B cell (primary cell): ENCODE measurements around the gene CPNE5. TPM values are rescaled to one million over a fixed set of nuclear protein-coding genes. Genes with fewer than 3 reads are reported as not detected.

Experiments
- ATAC-seq: fragments of 200-7000 bp; cut with Tn5 transposase; one replicate; pipeline ENCODE4 v1.10.0; 2021; ENCODE audit warnings: low read depth, mild to moderate bottlenecking, moderate number of reproducible peaks, moderate library complexity
- CTCF ChIA-PET: fragments of 350-600 bp; sonication (Branson Sonifier 250); formaldehyde crosslinking; loops from one replicate; lab custom pipeline; 2021; ENCODE audit warnings: antibody characterized with exemption, inconsistent platforms; lab: Charles Lee
- POLR2A ChIA-PET: fragments of 350-600 bp; sonication (Branson Sonifier 250); formaldehyde crosslinking; loops from one replicate; lab custom pipeline; 2021; ENCODE audit warnings: antibody characterized with exemption; lab: Charles Lee
- DNase-seq: peaks from one replicate; pipeline ENCODE4 v3.0.0; 2013
- H2AFZ ChIP-seq: 2 replicates; pipeline ENCODE4 v1.6.1; 2012; ENCODE audit warnings: mild to moderate bottlenecking, low read depth, low read length; ENCODE audit not compliant: insufficient read depth, poor library complexity, severe bottlenecking
- H3K27ac ChIP-seq, 2 donors: 1 replicate in 1 of 2; 2 replicates in 1 of 2; pipeline ENCODE4 v1.5.1; 2012 to 2013; ENCODE audit warnings: low read length in 2 of 2, mild to moderate bottlenecking in 2 of 2, moderate library complexity in 1 of 2
- H3K27me3 ChIP-seq, 4 experiments: fragments of 200-600 bp in 1 of 4; sonication (generic) in 1 of 4; replicated peaks in 1 of 4; 1 replicate in 2 of 4; 2 replicates in 2 of 4; pipeline versions ENCODE4 v1.6.1 to v1.7.0; 2013 to 2016; ENCODE audit warnings: low read length in 3 of 4, mild to moderate bottlenecking in 2 of 4, mixed read lengths in 1 of 4, moderate library complexity in 1 of 4; ENCODE audit not compliant: insufficient read depth in 4 of 4, control insufficient read depth in 3 of 4; ENCODE audit errors: control extremely low read depth in 1 of 4
- H3K36me3 ChIP-seq, 2 experiments: replicated peaks in 1 of 2; 1 replicate in 1 of 2; 2 replicates in 1 of 2; pipeline versions ENCODE4 v1.6.1 to v1.7.1; 2013; ENCODE audit warnings: low read length in 1 of 2; ENCODE audit not compliant: insufficient read depth in 2 of 2, control insufficient read depth in 1 of 2; ENCODE audit errors: control extremely low read depth in 1 of 2, extremely low read depth in 1 of 2
- H3K4me1 ChIP-seq, 2 donors: fragments of 200-600 bp in 1 of 2; sonication (generic) in 1 of 2; 1 replicate in 1 of 2; 2 replicates in 1 of 2; pipeline versions ENCODE4 v1.5.1 to v1.6.1; 2013 to 2017; ENCODE audit warnings: low read length in 2 of 2; ENCODE audit not compliant: control insufficient read depth in 2 of 2, insufficient read depth in 2 of 2
- H3K4me2 ChIP-seq: replicated peaks from 2 replicates; pipeline ENCODE3; 2012; ENCODE audit warnings: mild to moderate bottlenecking, low read depth, low read length; ENCODE audit not compliant: poor library complexity, severe bottlenecking
- H3K4me3 ChIP-seq, 5 experiments: fragments of 200-600 bp in 1 of 5; sonication (generic) in 1 of 5; 1 replicate in 3 of 5; 2 replicates in 2 of 5; pipeline versions ENCODE4 v1.5.1 to v1.7.0; 2011 to 2016; ENCODE audit warnings: low read length in 4 of 5, mild to moderate bottlenecking in 4 of 5, low read depth in 2 of 5, control low read depth in 1 of 5, moderate library complexity in 1 of 5; ENCODE audit not compliant: insufficient read depth in 1 of 5; ENCODE audit errors: control extremely low read depth in 1 of 5, extremely low read depth in 1 of 5
- H3K79me2 ChIP-seq: fragments of 200-600 bp; sonication (generic); one replicate; pipeline ENCODE4 v1.6.0; 2016; ENCODE audit warnings: low read length; ENCODE audit not compliant: control insufficient read depth, insufficient read depth
- H3K9ac ChIP-seq: fragments of 200-600 bp; sonication (generic); 2 replicates; pipeline ENCODE4 v1.6.1; 2017; ENCODE audit warnings: mild to moderate bottlenecking, low read length, moderate library complexity
- H3K9me3 ChIP-seq, 3 donors: one replicate each; pipeline versions ENCODE4 v1.6.1 to v1.7.1; 2013; ENCODE audit warnings: low read length in 2 of 3; ENCODE audit not compliant: control insufficient read depth in 2 of 3, insufficient read depth in 1 of 3; ENCODE audit errors: control extremely low read depth in 1 of 3
- H4K20me1 ChIP-seq: 2 replicates; pipeline ENCODE4 v1.6.0; 2012; ENCODE audit warnings: mild to moderate bottlenecking, low read length; ENCODE audit not compliant: insufficient read depth, control insufficient read depth, poor library complexity, severe bottlenecking
- H3K27ac Mint-ChIP-seq: one replicate; pipeline ENCODE4 v1.8.0; 2021; ENCODE audit warnings: mixed read lengths
- H3K27me3 Mint-ChIP-seq: one replicate; pipeline ENCODE4 v1.8.0; 2021; ENCODE audit warnings: mixed read lengths
- H3K4me1 Mint-ChIP-seq: one replicate; pipeline ENCODE4 v1.8.0; 2021; ENCODE audit warnings: mixed read lengths
- H3K4me3 Mint-ChIP-seq: one replicate; pipeline ENCODE4 v1.8.0; 2021; ENCODE audit warnings: mixed read lengths
- H3K9me3 Mint-ChIP-seq: one replicate; pipeline ENCODE4 v1.8.0; 2022; ENCODE audit warnings: mixed read lengths; ENCODE audit not compliant: insufficient read depth
- EZH2 ChIP-seq: IDR thresholded peaks from 2 replicates; pipeline ENCODE4 v1.6.1; 2012; ENCODE audit warnings: borderline replicate concordance, low read depth, mild to moderate bottlenecking, moderate library complexity, low read length; ENCODE audit not compliant: insufficient read depth, poor library complexity, severe bottlenecking
- WGBS: methylation state at CpG from one replicate; pipeline ENCODE4 v1.1.5; 2013; ENCODE audit warnings: missing lambda C conversion rate; ENCODE audit not compliant: insufficient coverage; 5-methylcytosine and 5-hydroxymethylcytosine counted together
- intact Hi-C: fragments of 100-400 bp; cut with micrococcal nuclease; formaldehyde crosslinking; loops from one replicate; pipeline ENCODE4 v1.10.0; 2022
- polyA plus RNA-seq: library from polyadenylated mRNA; depleted of rRNA; stranded (reverse); fragments of >200 nt; gene quantifications from 2 replicates; pipeline ENCODE4 v1.2.3, GENCODE V29; 2012
- total RNA-seq, 2 donors: library from RNA; stranded (reverse); fragments of 120-200 nt in 1 of 2; gene quantifications; 1 replicate in 1 of 2; 2 replicates in 1 of 2; pipeline versions ENCODE4 v1.2.3 to v1.2.4, GENCODE V29; 2013 to 2022
- TF ChIP-seq, protein P1 (sequence below): fragments of 200-600 bp; IDR thresholded peaks from one replicate; pipeline ENCODE4 v1.8.0; 2022; ENCODE audit warnings: antibody characterized with exemption, mild to moderate bottlenecking

Gene CPNE5
- total and polyA plus RNA-seq, 2 donors (not counting 1 experiment from before 2014, with no cell fraction given): 49.8 to 357 TPM

GRCh38 chr6:36793296-36793912 is 45.8 kb downstream of the CPNE5 start:
- H2AFZ ChIP-seq: no peak overlapping the region
- WGBS: 91% methylated on average over 8 of the region's 9 CpGs
- H3K27ac ChIP-seq: no peak overlapping the region
- no peaks in the 10 kb centered on the region for H4K20me1 ChIP-seq
- TF ChIP-seq EZH2: no peak
- TF ChIP-seq, protein P1, sequence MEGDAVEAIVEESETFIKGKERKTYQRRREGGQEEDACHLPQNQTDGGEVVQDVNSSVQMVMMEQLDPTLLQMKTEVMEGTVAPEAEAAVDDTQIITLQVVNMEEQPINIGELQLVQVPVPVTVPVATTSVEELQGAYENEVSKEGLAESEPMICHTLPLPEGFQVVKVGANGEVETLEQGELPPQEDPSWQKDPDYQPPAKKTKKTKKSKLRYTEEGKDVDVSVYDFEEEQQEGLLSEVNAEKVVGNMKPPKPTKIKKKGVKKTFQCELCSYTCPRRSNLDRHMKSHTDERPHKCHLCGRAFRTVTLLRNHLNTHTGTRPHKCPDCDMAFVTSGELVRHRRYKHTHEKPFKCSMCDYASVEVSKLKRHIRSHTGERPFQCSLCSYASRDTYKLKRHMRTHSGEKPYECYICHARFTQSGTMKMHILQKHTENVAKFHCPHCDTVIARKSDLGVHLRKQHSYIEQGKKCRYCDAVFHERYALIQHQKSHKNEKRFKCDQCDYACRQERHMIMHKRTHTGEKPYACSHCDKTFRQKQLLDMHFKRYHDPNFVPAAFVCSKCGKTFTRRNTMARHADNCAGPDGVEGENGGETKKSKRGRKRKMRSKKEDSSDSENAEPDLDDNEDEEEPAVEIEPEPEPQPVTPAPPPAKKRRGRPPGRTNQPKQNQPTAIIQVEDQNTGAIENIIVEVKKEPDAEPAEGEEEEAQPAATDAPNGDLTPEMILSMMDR: no peak
- H3K27ac Mint-ChIP-seq: no peak overlapping the region
- peaks cover 27% of the 10 kb centered on the region for H3K27me3 Mint-ChIP-seq
- H3K9me3 Mint-ChIP-seq: no peaks in the 10 kb centered on the region
- H3K27me3 ChIP-seq: peaks cover 0 to 34% (median 6%) of the 10 kb centered on the region in 4 experiments
- ATAC-seq (no peak), DNase-seq (no peak)
- H3K4me3 ChIP-seq: no peak overlapping the region
- no peak overlapping the region for H3K4me3 Mint-ChIP-seq
- CTCF ChIA-PET: interaction anchor here (1.9 kb wide), 1 partner anchor 35 kb away, joined by 4 read pairs; no protein-coding TSS in a partner anchor
- H3K79me2 ChIP-seq: no peaks in the 10 kb centered on the region
- H3K9me3 ChIP-seq: no peaks in the 10 kb centered on the region
- no peak overlapping the region for H3K4me2 ChIP-seq
- no peak overlapping the region for H3K9ac ChIP-seq
- no peaks in the 10 kb centered on the region for H3K4me1 ChIP-seq
- H3K4me1 Mint-ChIP-seq: no peaks in the 10 kb centered on the region
- intact Hi-C loops: no loop called here
- no peaks in the 10 kb centered on the region for H3K36me3 ChIP-seq
- POLR2A ChIA-PET: no interaction called here

DNA sequence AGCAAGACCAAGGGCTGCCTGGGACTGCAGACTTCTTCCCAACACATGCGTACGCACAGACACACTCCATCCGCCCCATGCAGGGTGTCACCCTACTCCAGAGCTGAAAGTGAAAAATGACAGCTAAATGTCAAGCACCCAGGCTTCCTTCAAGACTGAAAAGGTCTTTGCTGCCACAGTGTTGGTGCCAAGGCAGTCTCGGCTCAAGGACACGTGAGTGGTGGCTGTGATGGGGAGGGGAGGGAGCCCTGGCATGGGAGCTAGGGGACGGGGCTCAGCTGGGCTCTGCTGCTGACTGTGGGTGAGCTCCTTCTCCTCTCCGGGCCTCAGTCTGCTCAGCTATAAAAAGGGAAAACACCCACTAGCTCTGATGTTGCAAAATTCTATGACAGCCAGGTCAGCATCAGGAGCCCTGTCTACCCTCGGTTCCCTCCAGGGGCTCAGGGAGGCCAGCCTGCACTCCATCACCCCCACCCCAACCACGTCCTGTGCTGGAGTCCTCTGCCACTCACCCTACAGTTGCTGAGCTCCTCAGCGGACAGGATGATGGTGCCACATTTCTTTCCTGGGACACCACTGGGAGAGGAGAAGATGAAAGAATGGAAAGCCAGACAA is 47.6 kb downstream of the CPNE5 start:
- Histone ChIP-seq H2AFZ (no peak overlapping the region), H3K4me2 (no peak overlapping the region), H3K27ac (no peak overlapping the region), H3K79me2 (no peaks in the 10 kb centered on the region), H3K4me3 (no peak overlapping the region), H4K20me1 (no peaks in the 10 kb centered on the region), H3K9me3 (peaks cover 0 to 2% (median 0%) of the 10 kb centered on the region in 3 donors), H3K36me3 (no peaks in the 10 kb centered on the region), H3K27me3 (peaks cover 0 to 42% (median 6%) of the 10 kb centered on the region in 4 experiments), H3K9ac (no peak overlapping the region), H3K4me1 (no peaks in the 10 kb centered on the region)
- ATAC-seq (no peak), DNase-seq (no peak)
- H3K27me3 Mint-ChIP-seq: peaks cover 36% of the 10 kb centered on the region
- no peaks in the 10 kb centered on the region for H3K4me1 Mint-ChIP-seq
- CTCF ChIA-PET: interaction anchor here (1.0 kb wide), 1 partner anchor 9 kb away, joined by 4 read pairs; no protein-coding TSS in a partner anchor
- H3K9me3 Mint-ChIP-seq: no peaks in the 10 kb centered on the region
- H3K4me3 Mint-ChIP-seq: no peak overlapping the region
- intact Hi-C loops: no loop called here
- no peak overlapping the region for H3K27ac Mint-ChIP-seq
- POLR2A ChIA-PET: interaction anchor here (0.5 to 0.6 kb wide), 2 partner anchors 183 to 1483 kb away, joined by 3 to 4 read pairs; no protein-coding TSS in a partner anchor
- TF ChIP-seq, protein P1: no peak
- no peak for TF ChIP-seq EZH2
- WGBS: 90% methylated on average over 8 of the region's 10 CpGs
